ENCODE results near the gene SHROOM3. TPM values are rescaled to one million over a fixed set of nuclear protein-coding genes. Genes with fewer than 3 reads are reported as not detected.

Gene SHROOM3
- total and polyA plus RNA-seq, 2 donors (not counting 1 experiment from before 2014, with no cell fraction given), result 0.91 to 1.5 TPM

- Histone ChIP-seq H3K4me3 (ENCODE audit: control extremely low read depth in 1 of 5, extremely low read depth in 1 of 5, insufficient read depth in 1 of 5, low read depth in 2 of 5, low read length in 4 of 5) (no peak overlapping the region), H3K9ac (ENCODE audit: low read length) (no peak overlapping the region), H4K20me1 (ENCODE audit: control insufficient read depth, insufficient read depth, low read length, poor library complexity, severe bottlenecking) (no peaks in the 10 kb centered on the region), H3K27me3 (replicated peaks in 1 of 4; ENCODE audit: control extremely low read depth in 1 of 4, control insufficient read depth in 3 of 4, insufficient read depth in 4 of 4, low read length in 3 of 4) (no peaks in the 10 kb centered on the region), H3K4me2 (replicated peaks; ENCODE audit: low read depth, low read length, poor library complexity, severe bottlenecking) (no peak overlapping the region), H3K9me3 (ENCODE audit: control extremely low read depth in 1 of 3, control insufficient read depth in 2 of 3, insufficient read depth in 1 of 3, low read length in 2 of 3) (no peaks in the 10 kb centered on the region), H2AFZ (ENCODE audit: insufficient read depth, low read depth, low read length, poor library complexity, severe bottlenecking) (no peak overlapping the region), H3K27ac (ENCODE audit: low read length in 2 of 2) (no peak overlapping the region), H3K4me1 (ENCODE audit: control insufficient read depth in 2 of 2, insufficient read depth in 2 of 2, low read length in 2 of 2) (peaks cover 3 to 14% of the 10 kb centered on the region in 2 donors), H3K36me3 (replicated peaks in 1 of 2; ENCODE audit: control extremely low read depth in 1 of 2, control insufficient read depth in 1 of 2, extremely low read depth in 1 of 2, insufficient read depth in 2 of 2, low read length in 1 of 2) (no peaks in the 10 kb centered on the region), H3K79me2 (ENCODE audit: control insufficient read depth, insufficient read depth, low read length) (no peaks in the 10 kb centered on the region)
- no peak overlapping the region for H3K4me3 Mint-ChIP-seq
- ChIA-PET POLR2A (no interaction called here), CTCF (no interaction called here)
- no peak for ATAC-seq (ENCODE audit: low read depth)
- no peaks in the 10 kb centered on the region for H3K27me3 Mint-ChIP-seq
- intact Hi-C loops (cut with micrococcal nuclease), result no loop called here
- peaks cover 18% of the 10 kb centered on the region for H3K4me1 Mint-ChIP-seq
- WGBS (ENCODE audit: insufficient coverage), result no CpG with 5 or more reads among the region's 5 CpGs
- no peaks in the 10 kb centered on the region for H3K9me3 Mint-ChIP-seq (ENCODE audit: insufficient read depth)
- no peak overlapping the region for H3K27ac Mint-ChIP-seq
- TF ChIP-seq CTCF (IDR thresholded peaks at IDR 0.05), result no peak
- no peak for TF ChIP-seq EZH2 (IDR thresholded peaks at IDR 0.05; ENCODE audit: borderline replicate concordance, insufficient read depth, low read depth, low read length, poor library complexity, severe bottlenecking)
- no peak for DNase-seq
Observed at GRCh38 chr4:76712564-76712963, 277.5 kb downstream of the SHROOM3 start.

- no peaks in the 10 kb centered on the region for H3K27me3 Mint-ChIP-seq
- no peaks in the 10 kb centered on the region for H3K79me2 ChIP-seq (ENCODE audit: control insufficient read depth, insufficient read depth, low read length)
Observed at GRCh38 chr4:76714226-76714625, 279.2 kb downstream of the SHROOM3 start.

More at GRCh38 chr4:76714226-76714625, 279.2 kb downstream of the SHROOM3 start:
- no CpG with 5 or more reads among the region's 1 CpG for WGBS (ENCODE audit: insufficient coverage)
- no peak for ATAC-seq (ENCODE audit: low read depth)
- Mint-ChIP-seq H3K4me3 (no peak overlapping the region), H3K27ac (no peak overlapping the region), H3K4me1 (peaks cover 22% of the 10 kb centered on the region), H3K9me3 (ENCODE audit: insufficient read depth) (no peaks in the 10 kb centered on the region)
- Histone ChIP-seq H3K9ac (ENCODE audit: low read length) (no peak overlapping the region), H2AFZ (ENCODE audit: insufficient read depth, low read depth, low read length, poor library complexity, severe bottlenecking) (no peak overlapping the region), H3K27ac (ENCODE audit: low read length in 2 of 2) (no peak overlapping the region), H3K4me2 (replicated peaks; ENCODE audit: low read depth, low read length, poor library complexity, severe bottlenecking) (no peak overlapping the region), H3K4me3 (ENCODE audit: control extremely low read depth in 1 of 5, extremely low read depth in 1 of 5, insufficient read depth in 1 of 5, low read depth in 2 of 5, low read length in 4 of 5) (no peak overlapping the region), H3K36me3 (replicated peaks in 1 of 2; ENCODE audit: control extremely low read depth in 1 of 2, control insufficient read depth in 1 of 2, extremely low read depth in 1 of 2, insufficient read depth in 2 of 2, low read length in 1 of 2) (no peaks in the 10 kb centered on the region), H4K20me1 (ENCODE audit: control insufficient read depth, insufficient read depth, low read length, poor library complexity, severe bottlenecking) (no peaks in the 10 kb centered on the region), H3K4me1 (ENCODE audit: control insufficient read depth in 2 of 2, insufficient read depth in 2 of 2, low read length in 2 of 2) (peaks cover 3 to 14% of the 10 kb centered on the region in 2 donors), H3K27me3 (replicated peaks in 1 of 4; ENCODE audit: control extremely low read depth in 1 of 4, control insufficient read depth in 3 of 4, insufficient read depth in 4 of 4, low read length in 3 of 4) (no peaks in the 10 kb centered on the region), H3K9me3 (ENCODE audit: control extremely low read depth in 1 of 3, control insufficient read depth in 2 of 3, insufficient read depth in 1 of 3, low read length in 2 of 3) (no peaks in the 10 kb centered on the region)
- DNase-seq, result no peak
- intact Hi-C loops (cut with micrococcal nuclease), result no loop called here
- CTCF ChIA-PET, result no interaction called here
- TF ChIP-seq CTCF (IDR thresholded peaks at IDR 0.05), result no peak
- no peak for TF ChIP-seq EZH2 (IDR thresholded peaks at IDR 0.05; ENCODE audit: borderline replicate concordance, insufficient read depth, low read depth, low read length, poor library complexity, severe bottlenecking)
- POLR2A ChIA-PET, result no interaction called here
